ENCODE results near the gene CMKLR1. TPM values are rescaled to one million over a fixed set of nuclear protein-coding genes. Genes with fewer than 3 reads are reported as not detected.

CMKLR1 gene
- total and polyA plus RNA-seq, 10 of the 15 experiments (the other 5 are each of a cell fraction or from before 2014, with no cell fraction given) = 13.8 to 52.3 (median 26.2) TPM

DNA sequence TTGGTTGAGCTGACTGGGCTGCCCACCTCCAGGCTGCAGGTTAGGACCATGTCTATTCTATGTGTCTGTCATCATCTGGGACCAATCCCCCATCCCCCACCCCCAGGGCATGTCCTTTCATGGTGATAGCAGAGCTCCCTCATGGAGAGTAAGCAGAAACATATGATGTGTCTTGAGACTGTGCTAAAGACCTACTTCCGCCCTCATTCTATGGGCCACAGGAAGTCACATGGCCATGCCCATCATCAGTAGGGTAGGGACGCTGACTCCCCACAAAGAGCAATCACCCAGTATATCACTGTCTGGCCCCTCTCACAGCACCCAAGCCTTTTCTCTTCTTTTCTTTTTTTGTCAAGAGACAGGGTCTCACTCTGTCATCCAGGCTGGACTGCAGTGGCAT, 99.7 kb downstream of the CMKLR1 start (continued):
- TF ChIP-seq ZNF622 (IDR thresholded peaks at IDR 0.05) = no peak
- no peak for TF ChIP-seq HDGF (IDR thresholded peaks at IDR 0.05)

DNA sequence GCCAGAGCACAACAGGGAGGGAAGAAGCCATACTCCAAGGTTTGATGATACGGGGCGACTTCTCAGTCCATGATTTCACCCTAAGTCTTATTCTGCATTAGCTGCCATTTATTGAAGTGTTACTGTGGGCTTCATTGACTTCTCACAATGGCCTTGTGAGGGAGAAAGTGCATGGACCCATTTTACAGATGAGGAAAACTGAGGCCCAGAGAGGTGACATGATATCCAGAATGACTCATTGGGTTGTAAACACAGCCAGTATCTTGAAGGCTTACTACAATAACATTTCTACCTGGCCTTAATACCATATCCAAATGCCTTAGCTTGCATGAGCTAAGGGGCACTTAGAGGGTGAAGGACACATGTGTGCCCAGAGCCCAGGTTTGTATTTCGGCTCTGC, 100.6 kb downstream of the CMKLR1 start:
- no peaks in the 10 kb centered on the region for H4K20me1 ChIP-seq (ENCODE audit: control insufficient read depth, insufficient read depth)
- no TSS peak for BruUV-seq (replicated peaks)
- intact Hi-C loops (cut with micrococcal nuclease; ENCODE audit: unreplicated experiment) (no loop called here), in situ Hi-C loops (cut with MboI) (no loop called here)
- no peak overlapping the region for H3K9ac ChIP-seq (ENCODE audit: control insufficient read depth, insufficient read depth, low read length)
- RAD21 ChIA-PET (ENCODE audit: unreplicated experiment) = no interaction called here
- no peaks in the 10 kb centered on the region; a peak in 1 of 4 replicates for H3K27me3 ChIP-seq (replicated peaks in 1 of 2; ENCODE audit: control insufficient read depth in 2 of 2, insufficient read depth in 2 of 2, low read length in 1 of 2)
- CTCF ChIA-PET = interaction anchor here (1.1 kb wide), 1 partner anchor 219 kb away, joined by 3 read pairs; no protein-coding TSS in a partner anchor
- H3K4me1 ChIP-seq (ENCODE audit: control insufficient read depth, insufficient read depth, low read length) = no peaks in the 10 kb centered on the region; the same call in 1 of the 2 replicates
- FAIRE-seq (no peak), ATAC-seq (no peak), DNase-seq (ENCODE audit: low read depth, low spot score) (no peak)
- no peaks in the 10 kb centered on the region for H3K79me2 ChIP-seq (ENCODE audit: control insufficient read depth, insufficient read depth, low read length)
- H3K4me3 ChIP-seq = no peak overlapping the region
- SMC1A ChIA-PET (ENCODE audit: uncharacterized antibody, unreplicated experiment) = no interaction called here
- no peak for TF ChIP-seq ZNF207 (IDR thresholded peaks at IDR 0.05; ENCODE audit: borderline replicate concordance)
- no peak for TF ChIP-seq SRF (IDR thresholded peaks at IDR 0.05; ENCODE audit: low read depth in 2 of 2, low read length in 2 of 2)
- no peak for TF ChIP-seq CREB1 (IDR thresholded peaks at IDR 0.05; ENCODE audit: low read depth)
- TF ChIP-seq ASH2L (IDR thresholded peaks at IDR 0.05; ENCODE audit: borderline replicate concordance, low read depth) = no peak
- TF ChIP-seq FOS (IDR thresholded peaks at IDR 0.05; ENCODE audit: borderline replicate concordance, extremely low read depth, insufficient read length) = no peak
- H3K9me3 ChIP-seq (replicated peaks; ENCODE audit: control insufficient read depth, insufficient read depth, low read length) = no peaks in the 10 kb centered on the region; the same call in 2 of the 3 replicates
- no peak overlapping the region for H3K27ac ChIP-seq (ENCODE audit: control insufficient read depth, insufficient read depth)
- POLR2A ChIA-PET = no interaction called here
- no peak overlapping the region for H3K4me2 ChIP-seq (ENCODE audit: control insufficient read depth, insufficient read depth)
- H3K36me3 ChIP-seq (ENCODE audit: control insufficient read depth in 2 of 2, insufficient read depth in 2 of 2, low read length in 1 of 2) = no peaks in the 10 kb centered on the region
- no peak overlapping the region for H2AFZ ChIP-seq (ENCODE audit: control insufficient read depth, low read depth, low read length)
- whole genome bisulfite sequencing (ENCODE audit: insufficient coverage, insufficient replicate concordance, low lambda C conversion rate, missing lambda C conversion rate) = 26% methylated on average over 3 of the region's 3 CpGs

Other genes starting within 250 kb of the CMKLR1 start
- gene WSCD2, start 210.0 kb downstream of the CMKLR1 start, total RNA-seq (2014; rRNA removed) = not detected in 2 replicates
- not detected in 2 replicates for gene WSCD2, start 210.0 kb downstream of the CMKLR1 start, total RNA-seq (2014; rRNA removed; fragmentation: Illumina TruSeq; extraction: Trizol)
- not detected in 2 replicates for gene WSCD2, start 210.0 kb downstream of the CMKLR1 start, total RNA-seq (2021)
- gene WSCD2, start 210.0 kb downstream of the CMKLR1 start, polyA plus RNA-seq (2011; rRNA removed) = not detected in 2 replicates
- gene WSCD2, start 210.0 kb downstream of the CMKLR1 start, polyA plus RNA-seq (2014; fragmentation: Illumina TruSeq; extraction: Trizol) = not detected in 2 replicates
- not detected for gene WSCD2, start 210.0 kb downstream of the CMKLR1 start, polyA plus RNA-seq (2014; fragmentation: Nextera tagmentation; extraction: Ambion mirVana)
- gene WSCD2, start 210.0 kb downstream of the CMKLR1 start, polyA plus RNA-seq (2014; rRNA removed) = 0.41 TPM in 1 of 2 replicates, not detected in the other
- not detected for gene WSCD2, start 210.0 kb downstream of the CMKLR1 start, polyA plus RNA-seq (2016; fragmentation: Nextera tagmentation; extraction: Ambion mirVana)
- gene FICD, start 176.0 kb upstream of the CMKLR1 start, total RNA-seq (2014; rRNA removed) = 7.3 and 7.6 TPM in 2 replicates
- 4.1 and 5.1 TPM in 2 replicates for gene FICD, start 176.0 kb upstream of the CMKLR1 start, total RNA-seq (2014; rRNA removed; fragmentation: Illumina TruSeq; extraction: Trizol)
- gene FICD, start 176.0 kb upstream of the CMKLR1 start, total RNA-seq (2021) = 6.2 and 7.9 TPM in 2 replicates
- gene FICD, start 176.0 kb upstream of the CMKLR1 start, polyA plus RNA-seq (2011; rRNA removed) = 0.68 and 1.1 TPM in 2 replicates
- gene FICD, start 176.0 kb upstream of the CMKLR1 start, polyA plus RNA-seq (2014; fragmentation: Illumina TruSeq; extraction: Trizol) = 3.3 and 3.5 TPM in 2 replicates
- gene FICD, start 176.0 kb upstream of the CMKLR1 start, polyA plus RNA-seq (2014; fragmentation: Nextera tagmentation; extraction: Ambion mirVana) = 1 to 10 TPM; 3.2 to 3.3 TPM
- 3.2 and 4.8 TPM in 2 replicates for gene FICD, start 176.0 kb upstream of the CMKLR1 start, polyA plus RNA-seq (2014; rRNA removed)
- gene FICD, start 176.0 kb upstream of the CMKLR1 start, polyA plus RNA-seq (2016; fragmentation: Nextera tagmentation; extraction: Ambion mirVana) = 1 to 10 TPM; 8.4 to 9.4 TPM
- gene SART3, start 221.9 kb upstream of the CMKLR1 start, total RNA-seq (2014; rRNA removed) = 157 and 179 TPM in 2 replicates
- 80.8 and 82.6 TPM in 2 replicates for gene SART3, start 221.9 kb upstream of the CMKLR1 start, total RNA-seq (2014; rRNA removed; fragmentation: Illumina TruSeq; extraction: Trizol)
- 70.2 and 70.8 TPM in 2 replicates for gene SART3, start 221.9 kb upstream of the CMKLR1 start, total RNA-seq (2021)
- 49.7 and 53.7 TPM in 2 replicates for gene SART3, start 221.9 kb upstream of the CMKLR1 start, polyA plus RNA-seq (2011; rRNA removed)
- 49.3 and 52.8 TPM in 2 replicates for gene SART3, start 221.9 kb upstream of the CMKLR1 start, polyA plus RNA-seq (2014; fragmentation: Illumina TruSeq; extraction: Trizol)
- 10 to 100 TPM in 1 of 2 experiments, 1 to 10 TPM in 1; 8.8 to 16.1 TPM for gene SART3, start 221.9 kb upstream of the CMKLR1 start, polyA plus RNA-seq (2014; fragmentation: Nextera tagmentation; extraction: Ambion mirVana)
- gene SART3, start 221.9 kb upstream of the CMKLR1 start, polyA plus RNA-seq (2014; rRNA removed) = 59.5 and 83.2 TPM in 2 replicates
- gene SART3, start 221.9 kb upstream of the CMKLR1 start, polyA plus RNA-seq (2016; fragmentation: Nextera tagmentation; extraction: Ambion mirVana) = 10 to 100 TPM; 51.1 to 56.2 TPM
- 177 and 189 TPM in 2 replicates for gene ISCU, start 223.3 kb upstream of the CMKLR1 start, total RNA-seq (2014; rRNA removed)
- gene ISCU, start 223.3 kb upstream of the CMKLR1 start, total RNA-seq (2014; rRNA removed; fragmentation: Illumina TruSeq; extraction: Trizol) = 109 and 113 TPM in 2 replicates
- gene ISCU, start 223.3 kb upstream of the CMKLR1 start, total RNA-seq (2021) = 102 and 108 TPM in 2 replicates
- gene ISCU, start 223.3 kb upstream of the CMKLR1 start, polyA plus RNA-seq (2011; rRNA removed) = 247 and 284 TPM in 2 replicates
- 122 and 127 TPM in 2 replicates for gene ISCU, start 223.3 kb upstream of the CMKLR1 start, polyA plus RNA-seq (2014; fragmentation: Illumina TruSeq; extraction: Trizol)
- gene ISCU, start 223.3 kb upstream of the CMKLR1 start, polyA plus RNA-seq (2014; fragmentation: Nextera tagmentation; extraction: Ambion mirVana) = 10 to 100 TPM; 32.8 to 66.1 TPM
- 132 and 135 TPM in 2 replicates for gene ISCU, start 223.3 kb upstream of the CMKLR1 start, polyA plus RNA-seq (2014; rRNA removed)
- 100 to 1,000 TPM; 248 to 260 TPM for gene ISCU, start 223.3 kb upstream of the CMKLR1 start, polyA plus RNA-seq (2016; fragmentation: Nextera tagmentation; extraction: Ambion mirVana)